ENCODE results near the gene ADAMTSL1. TPM values are rescaled to one million over a fixed set of nuclear protein-coding genes. Genes with fewer than 3 reads are reported as not detected.

ADAMTSL1 gene
- polyA plus RNA-seq, 1 donor from 2014 or later, result 1.1 TPM

DNA sequence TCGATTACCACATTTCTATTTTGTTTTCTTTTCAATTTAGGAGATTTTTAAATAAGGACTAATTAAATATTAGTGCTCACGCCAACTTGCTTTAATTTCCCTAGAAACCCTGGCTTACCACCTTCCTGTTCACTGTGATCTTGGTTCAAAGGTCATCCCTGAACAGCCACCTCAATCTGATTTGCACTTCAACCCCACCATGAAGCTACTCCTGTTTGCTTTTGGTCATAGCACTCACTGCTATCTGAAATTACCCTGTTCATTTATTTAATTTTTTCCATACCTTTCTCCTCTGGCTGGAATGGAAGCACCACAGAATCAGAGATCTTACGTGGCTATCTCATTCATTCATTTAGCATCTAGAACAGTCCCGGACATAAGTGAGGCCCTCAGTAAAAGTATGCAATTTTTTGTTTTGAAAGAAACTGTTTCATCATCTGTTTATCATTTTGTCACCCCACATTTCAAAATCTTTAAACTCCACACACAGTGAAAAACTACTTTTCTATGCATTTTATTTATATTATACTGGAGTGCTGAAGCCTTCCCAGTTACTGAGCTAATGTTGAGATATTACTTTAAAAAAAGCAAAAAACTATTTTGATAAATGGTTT, 17.2 kb upstream of the ADAMTSL1 start:
- Histone ChIP-seq H3K36me3 (ENCODE audit: insufficient read depth, low read length) (no peaks in the 10 kb centered on the region), H3K4me2 (ENCODE audit: low read length) (no peak overlapping the region), H3K79me2 (replicated peaks; ENCODE audit: insufficient read depth, low read length) (no peaks in the 10 kb centered on the region), H2AFZ (ENCODE audit: low read depth, low read length) (no peak overlapping the region), H3K9ac (ENCODE audit: low read length) (no peak overlapping the region), H3K27me3 (ENCODE audit: insufficient read depth, low read depth, low read length) (no peaks in the 10 kb centered on the region), H3F3A (ENCODE audit: insufficient read depth, low read length, poor library complexity, severe bottlenecking) (no peaks in the 10 kb centered on the region), H3K9me3 (ENCODE audit: low read length) (no peaks in the 10 kb centered on the region), H3K27ac (ENCODE audit: low read length) (no peak overlapping the region), H4K20me1 (ENCODE audit: insufficient read depth) (no peaks in the 10 kb centered on the region), H3K4me3 (ENCODE audit: low read length) (no peak overlapping the region), H3K9me2 (ENCODE audit: insufficient read depth, low read length) (no peaks in the 10 kb centered on the region)
- TF ChIP-seq POLR2AphosphoS5 (IDR thresholded peaks at IDR 0.05) (no peak), EP300 (conservative IDR thresholded peaks at IDR 0.05; ENCODE audit: poor library complexity, severe bottlenecking) (no peak), EZH2 (IDR thresholded peaks at IDR 0.05; ENCODE audit: borderline replicate concordance, insufficient read depth, low read length, poor library complexity, severe bottlenecking) (no peak), MXI1 (conservative IDR thresholded peaks at IDR 0.05; ENCODE audit: poor library complexity, severe bottlenecking) (no peak), RAD21 (conservative IDR thresholded peaks at IDR 0.05) (no peak), TAF1 (IDR thresholded peaks at IDR 0.05; ENCODE audit: low read depth) (no peak), SMC3 (conservative IDR thresholded peaks at IDR 0.05; ENCODE audit: poor library complexity) (no peak)
- TF ChIP-seq, protein P1, sequence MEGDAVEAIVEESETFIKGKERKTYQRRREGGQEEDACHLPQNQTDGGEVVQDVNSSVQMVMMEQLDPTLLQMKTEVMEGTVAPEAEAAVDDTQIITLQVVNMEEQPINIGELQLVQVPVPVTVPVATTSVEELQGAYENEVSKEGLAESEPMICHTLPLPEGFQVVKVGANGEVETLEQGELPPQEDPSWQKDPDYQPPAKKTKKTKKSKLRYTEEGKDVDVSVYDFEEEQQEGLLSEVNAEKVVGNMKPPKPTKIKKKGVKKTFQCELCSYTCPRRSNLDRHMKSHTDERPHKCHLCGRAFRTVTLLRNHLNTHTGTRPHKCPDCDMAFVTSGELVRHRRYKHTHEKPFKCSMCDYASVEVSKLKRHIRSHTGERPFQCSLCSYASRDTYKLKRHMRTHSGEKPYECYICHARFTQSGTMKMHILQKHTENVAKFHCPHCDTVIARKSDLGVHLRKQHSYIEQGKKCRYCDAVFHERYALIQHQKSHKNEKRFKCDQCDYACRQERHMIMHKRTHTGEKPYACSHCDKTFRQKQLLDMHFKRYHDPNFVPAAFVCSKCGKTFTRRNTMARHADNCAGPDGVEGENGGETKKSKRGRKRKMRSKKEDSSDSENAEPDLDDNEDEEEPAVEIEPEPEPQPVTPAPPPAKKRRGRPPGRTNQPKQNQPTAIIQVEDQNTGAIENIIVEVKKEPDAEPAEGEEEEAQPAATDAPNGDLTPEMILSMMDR (IDR thresholded peaks at IDR 0.05; ENCODE audit: poor library complexity, severe bottlenecking), result no peak
- TF ChIP-seq, protein P2, sequence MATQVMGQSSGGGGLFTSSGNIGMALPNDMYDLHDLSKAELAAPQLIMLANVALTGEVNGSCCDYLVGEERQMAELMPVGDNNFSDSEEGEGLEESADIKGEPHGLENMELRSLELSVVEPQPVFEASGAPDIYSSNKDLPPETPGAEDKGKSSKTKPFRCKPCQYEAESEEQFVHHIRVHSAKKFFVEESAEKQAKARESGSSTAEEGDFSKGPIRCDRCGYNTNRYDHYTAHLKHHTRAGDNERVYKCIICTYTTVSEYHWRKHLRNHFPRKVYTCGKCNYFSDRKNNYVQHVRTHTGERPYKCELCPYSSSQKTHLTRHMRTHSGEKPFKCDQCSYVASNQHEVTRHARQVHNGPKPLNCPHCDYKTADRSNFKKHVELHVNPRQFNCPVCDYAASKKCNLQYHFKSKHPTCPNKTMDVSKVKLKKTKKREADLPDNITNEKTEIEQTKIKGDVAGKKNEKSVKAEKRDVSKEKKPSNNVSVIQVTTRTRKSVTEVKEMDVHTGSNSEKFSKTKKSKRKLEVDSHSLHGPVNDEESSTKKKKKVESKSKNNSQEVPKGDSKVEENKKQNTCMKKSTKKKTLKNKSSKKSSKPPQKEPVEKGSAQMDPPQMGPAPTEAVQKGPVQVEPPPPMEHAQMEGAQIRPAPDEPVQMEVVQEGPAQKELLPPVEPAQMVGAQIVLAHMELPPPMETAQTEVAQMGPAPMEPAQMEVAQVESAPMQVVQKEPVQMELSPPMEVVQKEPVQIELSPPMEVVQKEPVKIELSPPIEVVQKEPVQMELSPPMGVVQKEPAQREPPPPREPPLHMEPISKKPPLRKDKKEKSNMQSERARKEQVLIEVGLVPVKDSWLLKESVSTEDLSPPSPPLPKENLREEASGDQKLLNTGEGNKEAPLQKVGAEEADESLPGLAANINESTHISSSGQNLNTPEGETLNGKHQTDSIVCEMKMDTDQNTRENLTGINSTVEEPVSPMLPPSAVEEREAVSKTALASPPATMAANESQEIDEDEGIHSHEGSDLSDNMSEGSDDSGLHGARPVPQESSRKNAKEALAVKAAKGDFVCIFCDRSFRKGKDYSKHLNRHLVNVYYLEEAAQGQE (IDR thresholded peaks at IDR 0.05; ENCODE audit: borderline replicate concordance), result no peak

DNA sequence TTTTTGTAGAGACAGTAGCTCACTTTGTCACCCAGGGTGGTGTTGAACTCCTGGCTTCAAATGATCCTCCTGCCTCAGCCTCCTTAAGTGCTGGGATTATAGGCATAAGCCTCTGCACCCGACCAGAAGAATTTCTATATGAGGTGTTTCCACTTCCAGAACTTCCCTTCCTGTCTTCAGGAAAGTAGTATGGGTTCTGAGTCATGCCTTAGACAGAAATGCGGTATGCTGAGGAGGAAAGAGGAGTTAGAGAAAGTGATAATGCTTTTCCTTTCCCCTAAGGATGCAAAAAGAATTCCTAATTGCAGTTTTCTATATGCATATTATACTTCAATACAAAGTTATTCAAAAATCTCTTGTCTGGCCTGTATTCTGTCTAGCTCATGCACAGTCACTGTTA, 16.4 kb upstream of the ADAMTSL1 start:
- Histone ChIP-seq H4K20me1 (ENCODE audit: insufficient read depth) (no peaks in the 10 kb centered on the region), H3K4me2 (ENCODE audit: low read length) (no peak overlapping the region), H3K9me3 (ENCODE audit: low read length) (no peaks in the 10 kb centered on the region), H3K9me2 (ENCODE audit: insufficient read depth, low read length) (no peaks in the 10 kb centered on the region), H2AFZ (ENCODE audit: low read depth, low read length) (no peak overlapping the region), H3K79me2 (replicated peaks; ENCODE audit: insufficient read depth, low read length) (no peaks in the 10 kb centered on the region), H3K4me3 (ENCODE audit: low read length) (no peak overlapping the region), H3K27ac (ENCODE audit: low read length) (no peak overlapping the region), H3K36me3 (ENCODE audit: insufficient read depth, low read length) (no peaks in the 10 kb centered on the region), H3K9ac (ENCODE audit: low read length) (no peak overlapping the region), H3K27me3 (ENCODE audit: insufficient read depth, low read depth, low read length) (no peaks in the 10 kb centered on the region), H3F3A (ENCODE audit: insufficient read depth, low read length, poor library complexity, severe bottlenecking) (no peaks in the 10 kb centered on the region)
- no peak for TF ChIP-seq EZH2 (IDR thresholded peaks at IDR 0.05; ENCODE audit: borderline replicate concordance, insufficient read depth, low read length, poor library complexity, severe bottlenecking)
- no peak for TF ChIP-seq POLR2AphosphoS5 (IDR thresholded peaks at IDR 0.05)
- TF ChIP-seq, protein P1 (IDR thresholded peaks at IDR 0.05; ENCODE audit: poor library complexity, severe bottlenecking), result no peak
- TF ChIP-seq TAF1 (IDR thresholded peaks at IDR 0.05; ENCODE audit: low read depth), result no peak
- no peak for TF ChIP-seq EP300 (conservative IDR thresholded peaks at IDR 0.05; ENCODE audit: poor library complexity, severe bottlenecking)
- TF ChIP-seq RAD21 (conservative IDR thresholded peaks at IDR 0.05), result no peak
- TF ChIP-seq, protein P2 (IDR thresholded peaks at IDR 0.05; ENCODE audit: borderline replicate concordance), result no peak
- no peak for TF ChIP-seq SMC3 (conservative IDR thresholded peaks at IDR 0.05; ENCODE audit: poor library complexity)

Data from neural cell (in vitro differentiated cells).